Thoracic aorta (tissue), 2 donors: ENCODE results near the gene ZNF221. TPM values are rescaled to one million over a fixed set of nuclear protein-coding genes. Genes with fewer than 3 reads are reported as not detected.

Experiments
- ATAC-seq: fragments of 150-250 bp; one replicate; pipeline ENCODE4 v1.8.0; 2017; ENCODE audit warnings: low read depth; ENCODE audit not compliant: insufficient number of reproducible peaks, low FRiP score
- DNase-seq: peaks from one replicate; pipeline ENCODE4 v3.0.0-alpha.2; 2020; ENCODE audit warnings: low spot score
- H3K27ac ChIP-seq, 2 donors: fragments of 200-600 bp; sonication (generic); 1 replicate in 1 of 2; 2 replicates in 1 of 2; pipeline ENCODE4 v1.5.1; 2016; ENCODE audit warnings: mild to moderate bottlenecking in 2 of 2, moderate library complexity in 2 of 2
- H3K27me3 ChIP-seq: fragments of 200-600 bp; sonication (generic); replicated peaks from 2 replicates; pipeline ENCODE4 v1.6.0; 2016; ENCODE audit warnings: mild to moderate bottlenecking; ENCODE audit not compliant: insufficient read depth
- H3K36me3 ChIP-seq: fragments of 200-600 bp; sonication (generic); one replicate; pipeline ENCODE4 v1.5.1; 2016
- H3K4me1 ChIP-seq, 2 donors: fragments of 200-600 bp; sonication (generic); 1 replicate in 1 of 2; 2 replicates in 1 of 2; pipeline versions ENCODE4 v1.5.1 to v1.6.0; 2016; ENCODE audit warnings: low read depth in 2 of 2, mild to moderate bottlenecking in 1 of 2; ENCODE audit not compliant: control insufficient read depth in 1 of 2
- H3K4me3 ChIP-seq: fragments of 200-600 bp; sonication (generic); 2 replicates; pipeline ENCODE4 v1.5.1; 2016; ENCODE audit warnings: mild to moderate bottlenecking
- H3K9me3 ChIP-seq: fragments of 200-600 bp; sonication (generic); 2 replicates; pipeline ENCODE4 v1.5.1; 2016
- total RNA-seq, 2 donors: library from RNA; depleted of rRNA; stranded (reverse); fragments of >200 nt; gene quantifications; one replicate each; pipeline versions ENCODE4 v1.1.0 to v1.2.3, GENCODE V29; 2016
- TF ChIP-seq, protein P1 (sequence below): fragments of 200-600 bp; sonication (generic); IDR thresholded peaks from one replicate; pipeline ENCODE4 v1.5.1; 2019; ENCODE audit warnings: antibody characterized with exemption

The ZNF221 gene
- total RNA-seq, 2 donors from 2014 or later = 5.8 to 11.9 TPM

DNA sequence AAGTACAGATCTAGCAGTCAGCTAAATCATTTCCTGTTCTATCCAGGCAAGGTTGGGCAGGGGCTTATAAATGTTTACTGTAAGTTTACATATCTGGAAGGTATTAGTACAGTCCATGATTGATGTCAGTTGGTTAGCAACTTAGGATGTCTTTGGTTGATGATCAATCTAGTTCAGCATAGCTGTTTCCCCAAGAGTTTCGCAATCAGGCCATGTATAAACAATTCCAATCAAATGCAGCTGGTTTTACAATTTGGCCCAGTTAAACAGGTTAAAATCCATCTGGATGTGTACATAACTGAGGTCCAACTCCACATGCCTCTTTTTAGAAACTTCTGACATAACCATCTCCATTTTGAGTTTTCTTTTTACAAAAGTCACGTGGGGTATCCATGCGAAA, 6.9 kb downstream of the ZNF221 start:
- TF ChIP-seq, protein P1, sequence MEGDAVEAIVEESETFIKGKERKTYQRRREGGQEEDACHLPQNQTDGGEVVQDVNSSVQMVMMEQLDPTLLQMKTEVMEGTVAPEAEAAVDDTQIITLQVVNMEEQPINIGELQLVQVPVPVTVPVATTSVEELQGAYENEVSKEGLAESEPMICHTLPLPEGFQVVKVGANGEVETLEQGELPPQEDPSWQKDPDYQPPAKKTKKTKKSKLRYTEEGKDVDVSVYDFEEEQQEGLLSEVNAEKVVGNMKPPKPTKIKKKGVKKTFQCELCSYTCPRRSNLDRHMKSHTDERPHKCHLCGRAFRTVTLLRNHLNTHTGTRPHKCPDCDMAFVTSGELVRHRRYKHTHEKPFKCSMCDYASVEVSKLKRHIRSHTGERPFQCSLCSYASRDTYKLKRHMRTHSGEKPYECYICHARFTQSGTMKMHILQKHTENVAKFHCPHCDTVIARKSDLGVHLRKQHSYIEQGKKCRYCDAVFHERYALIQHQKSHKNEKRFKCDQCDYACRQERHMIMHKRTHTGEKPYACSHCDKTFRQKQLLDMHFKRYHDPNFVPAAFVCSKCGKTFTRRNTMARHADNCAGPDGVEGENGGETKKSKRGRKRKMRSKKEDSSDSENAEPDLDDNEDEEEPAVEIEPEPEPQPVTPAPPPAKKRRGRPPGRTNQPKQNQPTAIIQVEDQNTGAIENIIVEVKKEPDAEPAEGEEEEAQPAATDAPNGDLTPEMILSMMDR = no peak
- no peak overlapping the region for H3K27ac ChIP-seq
- ATAC-seq = no peak
- no peaks in the 10 kb centered on the region for H3K4me1 ChIP-seq
- no peak overlapping the region for H3K4me3 ChIP-seq
- DNase-seq = no peak
- no peaks in the 10 kb centered on the region for H3K27me3 ChIP-seq
- peaks cover 70% of the 10 kb centered on the region for H3K9me3 ChIP-seq
- H3K36me3 ChIP-seq = peaks cover 26% of the 10 kb centered on the region

DNA sequence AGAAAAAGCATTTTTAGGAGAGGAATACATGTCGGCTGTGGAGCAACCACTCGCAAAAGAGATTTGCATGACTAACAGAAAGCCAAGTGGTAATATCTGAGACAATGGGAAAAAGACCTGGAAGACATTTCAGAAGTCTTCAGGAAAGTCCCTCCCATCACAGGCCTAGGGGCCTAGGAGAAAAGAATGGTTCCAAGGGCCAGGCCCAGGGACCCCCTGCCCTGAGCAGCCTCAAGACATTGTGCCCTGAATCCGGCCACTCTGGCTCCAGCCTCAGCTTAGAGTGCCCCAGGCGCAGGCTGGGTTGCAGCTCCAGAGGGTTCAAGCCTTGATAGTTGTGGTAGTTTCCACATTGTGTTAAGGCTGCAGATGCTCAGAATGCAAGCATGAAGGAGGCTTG, 9.4 kb downstream of the ZNF221 start:
- Histone ChIP-seq H3K27ac (no peak overlapping the region), H3K4me1 (no peaks in the 10 kb centered on the region), H3K36me3 (peaks cover 42% of the 10 kb centered on the region), H3K4me3 (no peak overlapping the region), H3K9me3 (peaks cover 93% of the 10 kb centered on the region), H3K27me3 (no peaks in the 10 kb centered on the region)
- no peak for DNase-seq
- TF ChIP-seq, protein P1 = no peak
- no peak for ATAC-seq

DNA sequence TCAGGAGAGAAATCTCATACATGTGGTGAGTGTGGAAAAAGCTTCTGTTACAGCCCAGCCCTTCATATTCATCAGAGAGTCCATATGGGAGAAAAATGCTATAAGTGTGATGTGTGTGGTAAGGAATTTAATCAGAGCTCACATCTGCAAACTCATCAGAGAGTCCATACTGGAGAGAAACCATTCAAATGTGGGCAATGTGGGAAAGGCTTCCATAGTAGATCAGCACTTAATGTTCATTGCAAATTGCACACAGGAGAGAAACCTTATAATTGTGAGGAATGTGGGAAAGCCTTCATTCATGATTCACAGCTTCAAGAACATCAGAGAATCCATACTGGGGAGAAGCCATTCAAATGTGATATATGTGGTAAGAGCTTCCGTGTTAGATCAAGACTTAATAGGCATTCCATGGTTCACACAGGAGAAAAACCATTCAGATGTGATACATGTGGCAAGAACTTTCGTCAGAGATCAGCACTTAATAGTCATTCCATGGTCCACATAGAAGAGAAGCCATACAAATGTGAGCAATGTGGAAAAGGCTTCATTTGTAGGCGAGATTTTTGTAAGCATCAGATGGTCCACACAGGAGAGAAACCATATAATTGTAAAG, 15.2 kb downstream of the ZNF221 start:
- Histone ChIP-seq H3K27ac (no peak overlapping the region), H3K4me1 (no peaks in the 10 kb centered on the region), H3K27me3 (no peaks in the 10 kb centered on the region), H3K9me3 (peaks cover 97% of the 10 kb centered on the region), H3K36me3 (peaks cover 72% of the 10 kb centered on the region), H3K4me3 (peak overlapping the region; percentile 25)
- TF ChIP-seq, protein P1 = no peak
- DNase-seq (no peak), ATAC-seq (no peak)

GRCh38 chr19:43976732-43977131, 25.7 kb downstream of the ZNF221 start:
- TF ChIP-seq, protein P1 = no peak
- peaks cover 73% of the 10 kb centered on the region for H3K9me3 ChIP-seq
- H3K27me3 ChIP-seq = no peaks in the 10 kb centered on the region
- H3K36me3 ChIP-seq = no peaks in the 10 kb centered on the region
- no peak overlapping the region for H3K4me3 ChIP-seq
- ATAC-seq (no peak), DNase-seq (no peak)
- no peak overlapping the region for H3K27ac ChIP-seq
- no peaks in the 10 kb centered on the region for H3K4me1 ChIP-seq

DNA sequence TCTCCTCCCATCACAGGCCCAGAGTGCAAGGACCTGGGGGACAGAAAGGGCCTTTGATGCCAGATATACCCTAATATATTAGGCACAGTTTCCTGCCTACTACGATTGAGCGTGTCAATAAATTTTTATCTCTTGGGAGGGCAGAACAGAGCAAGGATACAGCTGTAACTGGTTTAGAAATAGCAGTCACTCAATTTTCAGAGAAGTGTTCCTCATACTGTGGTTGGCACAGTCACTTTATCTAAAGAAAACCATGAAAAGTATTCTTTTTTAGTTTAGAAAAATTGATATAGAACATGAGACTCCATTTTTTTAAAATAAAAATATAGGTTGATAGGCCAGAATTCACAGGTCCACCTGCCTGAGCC, 32.5 kb downstream of the ZNF221 start:
- ATAC-seq = no peak
- no peak overlapping the region for H3K27ac ChIP-seq
- H3K36me3 ChIP-seq = peaks cover 4% of the 10 kb centered on the region
- TF ChIP-seq, protein P1 = no peak
- H3K9me3 ChIP-seq = peaks cover 15% of the 10 kb centered on the region
- DNase-seq = no peak
- peaks cover 0 to 5% of the 10 kb centered on the region in 2 donors for H3K4me1 ChIP-seq
- H3K4me3 ChIP-seq = peak overlapping the region; percentile 87
- H3K27me3 ChIP-seq = no peaks in the 10 kb centered on the region
